Measurements from ENCODE around the gene NR3C2. TPM values are rescaled to one million over a fixed set of nuclear protein-coding genes. Genes with fewer than 3 reads are reported as not detected.

Gene NR3C2
- total and polyA plus RNA-seq, 4 donors: 2.0 to 11.5 (median 3.2) TPM

DNA sequence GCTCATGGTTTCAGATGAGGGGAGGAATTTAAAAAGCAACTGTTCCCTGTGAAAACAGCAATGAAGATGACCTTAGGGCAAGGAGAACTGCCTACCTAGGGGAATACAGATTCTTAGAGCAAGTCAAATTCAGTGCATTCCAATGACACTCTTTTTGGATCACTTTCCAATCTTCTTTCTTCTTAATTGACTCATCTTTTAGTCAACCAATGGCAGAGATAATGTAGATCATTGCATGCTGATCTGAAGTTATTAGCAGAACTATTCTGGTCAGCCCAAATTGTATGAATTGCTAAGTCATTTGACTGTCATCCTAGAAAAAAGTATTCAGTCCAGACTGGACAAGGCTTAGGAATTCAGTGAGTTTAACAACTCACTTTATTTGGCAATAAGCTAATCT lies 12.6 kb upstream of the NR3C2 start:
- Histone ChIP-seq H3K36me3 (ENCODE audit: control insufficient read depth in 4 of 4, insufficient read depth in 3 of 4, low read depth in 1 of 4, low read length in 3 of 4) (no peaks in the 10 kb centered on the region), H3K4me3 (ENCODE audit: low read depth in 1 of 3, low read length in 3 of 3) (no peak overlapping the region), H3K9me3 (ENCODE audit: control insufficient read depth in 4 of 4, low read length in 3 of 4) (no peaks in the 10 kb centered on the region), H3K4me1 (ENCODE audit: control insufficient read depth in 4 of 4, insufficient read depth in 4 of 4, low read length in 3 of 4) (no peaks in the 10 kb centered on the region), H3K9ac (ENCODE audit: low read depth in 1 of 2, low read length in 2 of 2) (no peak overlapping the region), H3K27me3 (ENCODE audit: control insufficient read depth in 4 of 4, insufficient read depth in 4 of 4, low read length in 3 of 4) (no peaks in the 10 kb centered on the region), H3K27ac (ENCODE audit: low read depth in 1 of 2, low read length in 2 of 2) (no peak overlapping the region)
- DNase-seq (ENCODE audit: low spot score): no peak
- no peak for TF ChIP-seq HNF4A (conservative IDR thresholded peaks at IDR 0.05)
- TF ChIP-seq, protein P1, sequence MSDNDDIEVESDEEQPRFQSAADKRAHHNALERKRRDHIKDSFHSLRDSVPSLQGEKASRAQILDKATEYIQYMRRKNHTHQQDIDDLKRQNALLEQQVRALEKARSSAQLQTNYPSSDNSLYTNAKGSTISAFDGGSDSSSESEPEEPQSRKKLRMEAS (IDR thresholded peaks at IDR 0.05): no peak
- no peak for TF ChIP-seq YY1 (IDR thresholded peaks at IDR 0.05)
- no peak for TF ChIP-seq RXRA (IDR thresholded peaks at IDR 0.05)
- no peak for TF ChIP-seq TAF1 (conservative IDR thresholded peaks at IDR 0.05)
- TF ChIP-seq, protein P2, sequence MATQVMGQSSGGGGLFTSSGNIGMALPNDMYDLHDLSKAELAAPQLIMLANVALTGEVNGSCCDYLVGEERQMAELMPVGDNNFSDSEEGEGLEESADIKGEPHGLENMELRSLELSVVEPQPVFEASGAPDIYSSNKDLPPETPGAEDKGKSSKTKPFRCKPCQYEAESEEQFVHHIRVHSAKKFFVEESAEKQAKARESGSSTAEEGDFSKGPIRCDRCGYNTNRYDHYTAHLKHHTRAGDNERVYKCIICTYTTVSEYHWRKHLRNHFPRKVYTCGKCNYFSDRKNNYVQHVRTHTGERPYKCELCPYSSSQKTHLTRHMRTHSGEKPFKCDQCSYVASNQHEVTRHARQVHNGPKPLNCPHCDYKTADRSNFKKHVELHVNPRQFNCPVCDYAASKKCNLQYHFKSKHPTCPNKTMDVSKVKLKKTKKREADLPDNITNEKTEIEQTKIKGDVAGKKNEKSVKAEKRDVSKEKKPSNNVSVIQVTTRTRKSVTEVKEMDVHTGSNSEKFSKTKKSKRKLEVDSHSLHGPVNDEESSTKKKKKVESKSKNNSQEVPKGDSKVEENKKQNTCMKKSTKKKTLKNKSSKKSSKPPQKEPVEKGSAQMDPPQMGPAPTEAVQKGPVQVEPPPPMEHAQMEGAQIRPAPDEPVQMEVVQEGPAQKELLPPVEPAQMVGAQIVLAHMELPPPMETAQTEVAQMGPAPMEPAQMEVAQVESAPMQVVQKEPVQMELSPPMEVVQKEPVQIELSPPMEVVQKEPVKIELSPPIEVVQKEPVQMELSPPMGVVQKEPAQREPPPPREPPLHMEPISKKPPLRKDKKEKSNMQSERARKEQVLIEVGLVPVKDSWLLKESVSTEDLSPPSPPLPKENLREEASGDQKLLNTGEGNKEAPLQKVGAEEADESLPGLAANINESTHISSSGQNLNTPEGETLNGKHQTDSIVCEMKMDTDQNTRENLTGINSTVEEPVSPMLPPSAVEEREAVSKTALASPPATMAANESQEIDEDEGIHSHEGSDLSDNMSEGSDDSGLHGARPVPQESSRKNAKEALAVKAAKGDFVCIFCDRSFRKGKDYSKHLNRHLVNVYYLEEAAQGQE (IDR thresholded peaks at IDR 0.05): no peak
- TF ChIP-seq GABPA (IDR thresholded peaks at IDR 0.05 in 1 of 2, conservative IDR thresholded peaks at IDR 0.05 in 1 of 2): no peak
- TF ChIP-seq, protein P3, sequence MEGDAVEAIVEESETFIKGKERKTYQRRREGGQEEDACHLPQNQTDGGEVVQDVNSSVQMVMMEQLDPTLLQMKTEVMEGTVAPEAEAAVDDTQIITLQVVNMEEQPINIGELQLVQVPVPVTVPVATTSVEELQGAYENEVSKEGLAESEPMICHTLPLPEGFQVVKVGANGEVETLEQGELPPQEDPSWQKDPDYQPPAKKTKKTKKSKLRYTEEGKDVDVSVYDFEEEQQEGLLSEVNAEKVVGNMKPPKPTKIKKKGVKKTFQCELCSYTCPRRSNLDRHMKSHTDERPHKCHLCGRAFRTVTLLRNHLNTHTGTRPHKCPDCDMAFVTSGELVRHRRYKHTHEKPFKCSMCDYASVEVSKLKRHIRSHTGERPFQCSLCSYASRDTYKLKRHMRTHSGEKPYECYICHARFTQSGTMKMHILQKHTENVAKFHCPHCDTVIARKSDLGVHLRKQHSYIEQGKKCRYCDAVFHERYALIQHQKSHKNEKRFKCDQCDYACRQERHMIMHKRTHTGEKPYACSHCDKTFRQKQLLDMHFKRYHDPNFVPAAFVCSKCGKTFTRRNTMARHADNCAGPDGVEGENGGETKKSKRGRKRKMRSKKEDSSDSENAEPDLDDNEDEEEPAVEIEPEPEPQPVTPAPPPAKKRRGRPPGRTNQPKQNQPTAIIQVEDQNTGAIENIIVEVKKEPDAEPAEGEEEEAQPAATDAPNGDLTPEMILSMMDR (IDR thresholded peaks at IDR 0.05; ENCODE audit: low read depth, low read length, missing input control): no peak
- TF ChIP-seq, protein P4, sequence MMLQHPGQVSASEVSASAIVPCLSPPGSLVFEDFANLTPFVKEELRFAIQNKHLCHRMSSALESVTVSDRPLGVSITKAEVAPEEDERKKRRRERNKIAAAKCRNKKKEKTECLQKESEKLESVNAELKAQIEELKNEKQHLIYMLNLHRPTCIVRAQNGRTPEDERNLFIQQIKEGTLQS (IDR thresholded peaks at IDR 0.05): no peak
- TF ChIP-seq FOXA2 (IDR thresholded peaks at IDR 0.05): no peak
- TF ChIP-seq FOXA1 (IDR thresholded peaks at IDR 0.05): no peak
- TF ChIP-seq NR2F2 (IDR thresholded peaks at IDR 0.05): no peak
- no peak for TF ChIP-seq JUND (IDR thresholded peaks at IDR 0.05)
- no peak for TF ChIP-seq EGR1 (IDR thresholded peaks at IDR 0.05; ENCODE audit: low read depth in 2 of 2)
- TF ChIP-seq, protein P5, sequence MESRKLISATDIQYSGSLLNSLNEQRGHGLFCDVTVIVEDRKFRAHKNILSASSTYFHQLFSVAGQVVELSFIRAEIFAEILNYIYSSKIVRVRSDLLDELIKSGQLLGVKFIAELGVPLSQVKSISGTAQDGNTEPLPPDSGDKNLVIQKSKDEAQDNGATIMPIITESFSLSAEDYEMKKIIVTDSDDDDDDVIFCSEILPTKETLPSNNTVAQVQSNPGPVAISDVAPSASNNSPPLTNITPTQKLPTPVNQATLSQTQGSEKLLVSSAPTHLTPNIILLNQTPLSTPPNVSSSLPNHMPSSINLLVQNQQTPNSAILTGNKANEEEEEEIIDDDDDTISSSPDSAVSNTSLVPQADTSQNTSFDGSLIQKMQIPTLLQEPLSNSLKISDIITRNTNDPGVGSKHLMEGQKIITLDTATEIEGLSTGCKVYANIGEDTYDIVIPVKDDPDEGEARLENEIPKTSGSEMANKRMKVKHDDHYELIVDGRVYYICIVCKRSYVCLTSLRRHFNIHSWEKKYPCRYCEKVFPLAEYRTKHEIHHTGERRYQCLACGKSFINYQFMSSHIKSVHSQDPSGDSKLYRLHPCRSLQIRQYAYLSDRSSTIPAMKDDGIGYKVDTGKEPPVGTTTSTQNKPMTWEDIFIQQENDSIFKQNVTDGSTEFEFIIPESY (IDR thresholded peaks at IDR 0.05): no peak
- TF ChIP-seq SP1 (IDR thresholded peaks at IDR 0.05): no peak
- no peak for TF ChIP-seq RAD21 (IDR thresholded peaks at IDR 0.05)

DNA sequence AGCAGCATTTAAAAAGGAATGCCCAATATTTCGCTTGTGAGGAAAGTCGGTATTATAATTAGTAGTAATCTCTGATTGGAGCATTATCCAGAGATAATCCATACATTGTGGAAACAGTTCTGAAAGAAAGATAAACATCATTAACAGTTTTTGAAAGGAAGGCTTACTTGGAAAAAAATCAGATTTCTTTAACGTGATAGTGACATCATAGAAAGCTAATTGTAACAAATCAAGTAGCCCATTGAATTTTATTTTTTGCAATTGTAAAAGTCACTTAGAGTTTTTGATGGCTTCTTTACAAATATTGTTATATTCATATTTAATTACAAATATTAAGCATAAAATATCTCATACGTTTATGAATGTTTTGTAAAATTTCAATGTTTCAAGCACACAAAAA lies 11.6 kb upstream of the NR3C2 start:
- WGBS: 81% methylated on average over 4 of the region's 4 CpGs
- Histone ChIP-seq H3K9ac (ENCODE audit: low read depth in 1 of 2, low read length in 2 of 2) (no peak overlapping the region), H3K4me3 (ENCODE audit: low read depth in 1 of 3, low read length in 3 of 3) (no peak overlapping the region), H3K9me3 (ENCODE audit: control insufficient read depth in 4 of 4, low read length in 3 of 4) (no peaks in the 10 kb centered on the region), H3K27me3 (ENCODE audit: control insufficient read depth in 4 of 4, insufficient read depth in 4 of 4, low read length in 3 of 4) (no peaks in the 10 kb centered on the region), H3K27ac (ENCODE audit: low read depth in 1 of 2, low read length in 2 of 2) (no peak overlapping the region), H3K4me1 (ENCODE audit: control insufficient read depth in 4 of 4, insufficient read depth in 4 of 4, low read length in 3 of 4) (no peaks in the 10 kb centered on the region), H3K36me3 (ENCODE audit: control insufficient read depth in 4 of 4, insufficient read depth in 3 of 4, low read depth in 1 of 4, low read length in 3 of 4) (no peaks in the 10 kb centered on the region)
- no peak for DNase-seq (ENCODE audit: low spot score)
- TF ChIP-seq, protein P5 (IDR thresholded peaks at IDR 0.05): no peak
- TF ChIP-seq, protein P1 (IDR thresholded peaks at IDR 0.05): no peak
- no peak for TF ChIP-seq HNF4G (IDR thresholded peaks at IDR 0.05)
- no peak for TF ChIP-seq RAD21 (IDR thresholded peaks at IDR 0.05)
